Cortex of kidney (tissue), 1 donor: ENCODE measurements around the gene TACSTD2.
"Not testable (repeated sequence)": the region's sequence is repeated elsewhere in the genome, so short reads cannot be mapped to it uniquely, and the experiment has no call there.

ENCODE experiments used
- DNase-seq: peaks from one replicate; lab custom pipeline; 2025; lab: John Stamatoyannopoulos, UW

The TACSTD2 gene

GRCh38 chr1:58563715-58564114 lies 13.3 kb downstream of the TACSTD2 start:
- DNase-seq = not testable (repeated sequence)

DNA sequence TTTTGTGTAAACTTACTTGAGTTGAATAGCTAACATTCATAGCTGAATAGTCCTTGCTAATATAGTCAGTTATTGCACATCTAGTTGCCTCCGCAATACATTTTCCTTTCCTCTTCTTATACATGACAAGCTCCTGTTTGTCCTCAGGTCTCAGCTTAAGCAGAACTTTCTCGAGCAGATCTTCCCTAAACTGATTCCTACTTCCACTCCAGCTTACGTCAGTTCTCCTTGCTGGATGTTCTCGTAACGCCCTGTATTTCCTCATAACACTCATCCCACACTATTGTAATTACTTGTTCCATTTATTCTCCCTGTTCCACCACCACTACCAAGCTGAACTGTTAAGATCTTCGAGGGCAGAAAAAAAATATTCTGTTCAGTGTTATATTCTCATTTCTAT lies 15.4 kb downstream of the TACSTD2 start:
- no peak for DNase-seq

DNA sequence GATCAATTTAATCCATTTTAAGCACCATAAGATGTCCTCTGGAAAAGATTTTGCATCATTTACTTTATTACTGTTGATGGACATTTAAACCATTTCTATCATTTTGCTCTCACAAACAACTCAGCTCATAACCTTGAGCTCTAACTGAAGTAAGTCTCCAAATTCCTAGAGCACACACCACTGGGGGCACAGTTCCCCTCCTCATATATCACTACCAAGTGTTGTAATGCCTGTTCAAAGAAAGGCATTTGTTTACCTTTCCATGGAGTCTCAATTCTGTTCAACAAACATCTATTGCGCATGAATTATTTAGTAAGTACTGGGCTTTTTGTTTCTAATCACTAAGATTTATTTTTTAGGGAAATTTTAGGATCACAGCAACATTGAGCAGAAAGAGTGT lies 21.7 kb downstream of the TACSTD2 start:
- no peak for DNase-seq

GRCh38 chr1:58551186-58552140 lies 25.6 kb downstream of the TACSTD2 start:
- no peak for DNase-seq

DNA sequence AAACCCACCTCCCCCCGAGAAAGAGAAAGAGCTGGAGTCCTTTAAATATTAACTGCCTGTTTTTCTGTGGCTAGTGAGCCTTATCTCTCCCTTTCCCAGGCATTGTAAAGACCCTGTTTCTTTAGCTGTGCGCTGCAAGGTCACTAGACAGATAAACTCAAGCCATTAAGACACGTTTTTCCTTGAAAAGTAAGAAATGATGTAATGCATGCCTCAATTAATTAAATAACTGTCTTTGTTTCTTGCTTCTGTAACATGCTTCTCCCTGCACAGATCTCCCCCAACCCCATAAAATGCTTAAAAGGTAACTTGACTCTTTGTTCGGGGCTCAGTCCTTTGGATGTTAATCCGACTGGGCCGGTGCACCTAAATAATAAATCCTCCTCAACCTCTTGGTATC lies 27.8 kb downstream of the TACSTD2 start:
- DNase-seq = not testable (repeated sequence)

- DNase-seq = no peak
Measured at GRCh38 chr1:58548371-58548770, 28.7 kb downstream of the TACSTD2 start.

DNA sequence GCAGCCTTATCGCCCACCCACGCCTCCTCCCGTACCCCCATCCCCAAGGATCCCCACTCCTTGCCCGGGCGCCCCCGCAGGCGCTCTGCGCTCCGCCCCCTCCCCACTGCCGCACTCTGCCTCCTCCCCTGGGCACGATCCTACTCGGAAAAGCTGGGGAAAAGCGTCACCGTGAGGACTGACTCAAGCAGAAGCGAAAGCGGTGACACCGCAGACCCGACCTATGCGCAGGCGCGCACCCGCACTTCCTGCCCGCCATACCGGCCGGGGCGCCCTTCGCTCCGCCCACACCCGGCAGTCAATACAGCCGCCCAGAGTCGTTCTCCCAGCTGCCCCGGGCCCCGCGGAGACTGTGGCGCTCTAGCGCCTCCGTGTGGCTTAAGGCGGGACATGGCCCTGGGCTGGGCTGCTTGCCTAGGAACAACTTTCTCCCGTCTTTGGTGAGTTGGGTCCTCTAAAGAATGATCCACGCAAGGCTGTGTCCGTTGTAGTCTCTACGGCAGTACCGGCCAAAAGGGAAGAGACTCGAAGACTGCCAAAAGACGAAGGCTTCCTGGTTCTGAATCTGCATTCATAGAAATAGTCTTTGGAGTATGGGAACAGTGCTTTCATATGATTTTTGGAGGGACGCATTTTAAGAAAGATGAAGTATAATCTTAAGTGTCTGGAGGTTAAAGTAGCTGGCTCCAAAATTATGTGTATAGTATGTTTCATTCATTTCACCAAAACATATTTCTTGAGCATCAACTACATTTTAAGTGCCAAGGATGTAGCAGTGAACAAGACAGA lies 30.3 kb downstream of the TACSTD2 start, which contains the start of gene OMA1:
OMA1 (minus strand) TSS at position 207 of the 789 bp plus-strand sequence. CDS start 7,432 bp downstream, outside the sequence.
- DNase-seq = peak; percentile 80

DNA sequence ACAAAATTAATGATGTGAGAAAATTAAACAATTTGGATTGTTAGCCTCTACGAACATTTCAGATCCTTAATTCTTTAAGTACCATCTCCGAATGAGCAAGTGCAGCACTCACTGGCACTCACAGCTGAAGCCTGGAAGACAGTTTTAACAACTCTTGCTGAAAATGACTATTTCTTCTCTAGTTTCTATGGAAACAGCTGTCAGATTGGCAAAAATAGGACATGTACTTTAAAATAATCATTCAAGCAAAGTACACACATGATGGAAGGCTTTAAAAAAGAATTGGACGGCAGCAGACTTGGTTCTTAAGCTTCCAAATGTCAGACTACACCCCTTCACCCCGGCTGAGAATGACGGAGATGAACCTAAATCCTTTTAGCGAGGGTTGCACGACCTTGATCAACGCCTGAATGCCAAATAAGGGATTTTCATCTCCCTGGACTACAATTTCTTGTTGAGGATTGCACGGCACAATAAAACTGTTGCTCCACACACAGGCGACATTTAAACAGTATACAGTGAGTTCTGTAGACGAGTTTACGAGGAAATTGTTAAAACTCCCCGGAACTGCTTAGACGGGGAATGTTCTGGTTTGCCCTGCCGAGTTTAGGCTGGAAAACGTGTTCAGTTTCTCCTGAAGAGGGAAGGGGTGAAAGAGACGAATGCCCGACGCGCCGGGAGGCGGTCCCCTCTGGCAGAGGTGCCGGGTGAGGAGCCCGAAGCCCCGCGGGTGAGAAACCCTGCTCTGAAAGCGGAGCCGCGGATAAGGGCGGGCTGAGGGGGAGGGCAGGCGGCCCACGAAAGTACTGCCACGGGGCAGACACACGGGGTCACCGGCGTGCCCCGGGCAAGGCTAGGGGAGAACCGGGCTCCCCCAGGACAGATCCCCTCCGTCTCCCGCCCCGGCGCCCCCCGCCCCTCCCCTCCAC lies 31.2 kb downstream of the TACSTD2 start:
- DNase-seq = no peak

DNA sequence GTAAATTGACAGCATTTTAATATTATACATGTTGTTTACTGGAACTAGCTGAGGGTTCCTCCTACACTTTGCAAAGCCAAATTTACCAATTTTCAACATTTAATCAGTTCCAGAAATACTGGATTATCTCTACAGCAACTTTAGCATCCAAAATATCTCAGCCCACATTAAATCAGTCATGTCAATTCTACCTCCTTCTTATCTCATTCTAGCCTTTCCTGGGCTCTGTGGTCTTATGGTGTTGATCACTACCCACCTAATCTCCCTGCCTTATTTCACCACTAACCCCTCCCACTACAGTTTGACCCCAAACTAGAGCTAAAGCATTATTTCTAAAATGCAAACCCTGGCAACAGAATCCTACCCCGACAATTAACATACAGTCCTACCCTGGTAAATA lies 33.8 kb downstream of the TACSTD2 start:
- no peak for DNase-seq

GRCh38 chr1:58539553-58539952 lies 37.5 kb downstream of the TACSTD2 start:
- DNase-seq = no peak

DNA sequence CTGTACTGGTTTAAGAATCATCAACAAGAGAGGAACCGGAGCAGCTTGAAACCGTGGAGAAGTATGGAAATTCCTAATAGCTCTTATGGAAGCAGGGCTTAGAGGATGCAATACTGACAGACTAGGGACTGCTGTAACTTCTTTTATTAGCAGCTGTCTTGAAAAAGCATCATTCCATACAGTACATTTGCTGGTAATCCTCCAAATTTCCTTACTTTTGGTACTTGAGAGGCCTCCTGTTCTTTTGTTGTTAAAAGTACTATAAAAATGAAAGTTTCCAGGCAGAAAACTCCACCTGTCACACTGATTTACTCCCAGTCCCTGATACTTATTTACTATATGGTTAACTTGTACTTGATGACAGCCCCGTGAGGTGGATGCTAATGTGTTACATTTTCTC lies 38.2 kb downstream of the TACSTD2 start:
- no peak for DNase-seq

- DNase-seq = not testable (repeated sequence)
Measured at GRCh38 chr1:58531842-58532241, 45.2 kb downstream of the TACSTD2 start.

DNA sequence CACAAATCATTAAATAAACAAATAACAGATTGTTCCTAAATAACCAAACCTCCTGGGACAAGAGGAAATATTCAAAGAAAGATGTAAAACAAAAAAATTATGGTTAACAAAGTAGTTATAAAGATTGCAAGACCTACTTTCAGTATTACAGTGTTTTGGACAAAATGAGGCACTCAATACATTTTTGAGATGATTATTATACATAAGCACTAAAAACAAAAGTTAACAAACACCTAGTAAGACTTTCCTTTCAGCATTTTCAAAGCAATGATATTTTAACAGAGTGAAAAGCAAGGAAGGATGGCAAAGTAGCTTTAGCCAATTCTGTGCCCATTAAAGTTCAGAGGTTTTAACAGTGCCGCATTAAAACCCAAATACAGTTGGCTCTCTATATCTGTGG lies 47.8 kb downstream of the TACSTD2 start:
- no peak for DNase-seq

GRCh38 chr1:58528518-58528917 lies 48.5 kb downstream of the TACSTD2 start:
- DNase-seq = no peak
